Liver (tissue), 9 donors: ENCODE data around the gene DHCR24. TPM values are rescaled to one million over a fixed set of nuclear protein-coding genes. Genes with fewer than 3 reads are reported as not detected.

Source experiments
- DNase-seq: peaks from one replicate; pipeline ENCODE4 v3.0.0-alpha.2; 2017; ENCODE audit warnings: low spot score
- H3K27ac ChIP-seq, 2 donors: one replicate each; pipeline ENCODE4 v1.7.0; 2013; ENCODE audit warnings: inconsistent platforms in 2 of 2, low read length in 2 of 2, control low read depth in 1 of 2, low read depth in 1 of 2, mild to moderate bottlenecking in 1 of 2
- H3K27me3 ChIP-seq, 4 donors: one replicate each; pipeline versions ENCODE4 v1.6.1 to v1.7.0; 2013; ENCODE audit warnings: low read length in 3 of 4, inconsistent platforms in 1 of 4, mild to moderate bottlenecking in 1 of 4, moderate library complexity in 1 of 4; ENCODE audit not compliant: control insufficient read depth in 4 of 4, insufficient read depth in 4 of 4
- H3K36me3 ChIP-seq, 4 donors: one replicate each; pipeline versions ENCODE4 v1.6.1 to v1.7.0; 2013; ENCODE audit warnings: low read length in 3 of 4, mild to moderate bottlenecking in 3 of 4, low read depth in 1 of 4, moderate library complexity in 1 of 4; ENCODE audit not compliant: control insufficient read depth in 4 of 4, insufficient read depth in 3 of 4
- H3K4me1 ChIP-seq, 4 donors: one replicate each; pipeline versions ENCODE4 v1.6.1 to v1.7.0; 2013; ENCODE audit warnings: low read length in 3 of 4, mild to moderate bottlenecking in 3 of 4, moderate library complexity in 1 of 4; ENCODE audit not compliant: control insufficient read depth in 4 of 4, insufficient read depth in 4 of 4
- H3K4me3 ChIP-seq, 3 donors: one replicate each; pipeline versions ENCODE4 v1.6.1 to v1.7.0; 2013; ENCODE audit warnings: low read length in 3 of 3, control low read depth in 1 of 3, low read depth in 1 of 3, mild to moderate bottlenecking in 1 of 3
- H3K9ac ChIP-seq, 2 donors: one replicate each; pipeline ENCODE4 v1.7.0; 2013; ENCODE audit warnings: low read length in 2 of 2, mild to moderate bottlenecking in 2 of 2, moderate library complexity in 2 of 2, control low read depth in 1 of 2, low read depth in 1 of 2
- H3K9me3 ChIP-seq, 4 donors: one replicate each; pipeline versions ENCODE4 v1.6.1 to v1.7.0; 2013; ENCODE audit warnings: low read length in 3 of 4; ENCODE audit not compliant: control insufficient read depth in 4 of 4
- CTCF ChIP-seq: fragments of 150-350 bp; IDR thresholded peaks from 2 replicates; pipeline ENCODE4 v1.5.1; 2017; ENCODE audit warnings: improper control_type of control experiment, low read depth, low read length; ENCODE audit not compliant: missing input control
- EGR1 ChIP-seq, 2 donors: IDR thresholded peaks; 2 replicates each; pipeline ENCODE4 v1.6.1; 2016 to 2018; ENCODE audit warnings: antibody characterized with exemption in 2 of 2, low read depth in 2 of 2
- FOXA1 ChIP-seq: IDR thresholded peaks from 2 replicates; pipeline ENCODE4 v1.6.1; 2016; ENCODE audit warnings: antibody characterized with exemption
- FOXA2 ChIP-seq: IDR thresholded peaks from 2 replicates; pipeline ENCODE4 v1.6.1; 2016; ENCODE audit warnings: antibody characterized with exemption
- GABPA ChIP-seq, 2 donors: IDR thresholded peaks in 1 of 2; conservative IDR thresholded peaks in 1 of 2; 2 replicates each; pipeline ENCODE4 v1.6.1; 2016; ENCODE audit warnings: antibody characterized with exemption in 2 of 2, mild to moderate bottlenecking in 1 of 2, moderate library complexity in 1 of 2
- HNF4A ChIP-seq, 2 donors: conservative IDR thresholded peaks; 2 replicates each; pipeline ENCODE4 v1.6.1; 2016; ENCODE audit warnings: antibody characterized with exemption in 2 of 2, mild to moderate bottlenecking in 2 of 2
- HNF4G ChIP-seq: IDR thresholded peaks from 2 replicates; pipeline ENCODE4 v1.6.1; 2016; ENCODE audit warnings: antibody characterized with exemption
- NR2F2 ChIP-seq: IDR thresholded peaks from 2 replicates; pipeline ENCODE4 v1.6.1; 2016; ENCODE audit warnings: antibody characterized with exemption
- RAD21 ChIP-seq, 2 donors: IDR thresholded peaks; 2 replicates each; pipeline ENCODE4 v1.6.1; 2016; ENCODE audit warnings: antibody characterized with exemption in 2 of 2, mild to moderate bottlenecking in 2 of 2
- REST ChIP-seq: IDR thresholded peaks from 2 replicates; pipeline ENCODE4 v1.6.1; 2016; ENCODE audit warnings: antibody characterized with exemption, mild to moderate bottlenecking
- TAF1 ChIP-seq: conservative IDR thresholded peaks from 2 replicates; pipeline ENCODE4 v1.6.1; 2016; ENCODE audit warnings: antibody characterized with exemption, mild to moderate bottlenecking
- YY1 ChIP-seq: IDR thresholded peaks from 2 replicates; pipeline ENCODE4 v1.6.1; 2016; ENCODE audit warnings: antibody characterized with exemption, mild to moderate bottlenecking
- ZBTB33 ChIP-seq: IDR thresholded peaks from 2 replicates; pipeline ENCODE4 v1.6.1; 2016; ENCODE audit warnings: antibody characterized with exemption
- WGBS: extraction: QIAGEN DNeasy Blood & Tissue Kit; methylation state at CpG from one replicate; pipeline ENCODE4 v1.1.7; 2013; 5-methylcytosine and 5-hydroxymethylcytosine counted together
- polyA plus RNA-seq, 2 donors: library from polyadenylated mRNA; stranded (reverse) in 1 of 2; unstranded in 1 of 2; fragments of 200-250 nt in 1 of 2; fragments of >200 nt in 1 of 2; fragmentation: Nextera tagmentation in 1 of 2; extraction: Ambion mirVana in 1 of 2; gene quantifications; one replicate each; pipeline versions ENCODE4 v1.2.1 to v1.2.3, GENCODE V29; 2013 to 2015
- total RNA-seq, 2 donors: library from RNA; depleted of rRNA; stranded (reverse); fragments of >200 nt; gene quantifications; one replicate each; pipeline ENCODE4 v1.2.3, GENCODE V29; 2014
- TF ChIP-seq, protein P1 (sequence below): IDR thresholded peaks from 2 replicates; pipeline ENCODE4 v1.6.1; 2016; ENCODE audit warnings: antibody characterized with exemption
- TF ChIP-seq, protein P2 (sequence below): IDR thresholded peaks from 2 replicates; pipeline ENCODE4 v1.6.1; 2016; ENCODE audit warnings: antibody characterized with exemption
- donor health status: healthy.
- donor health status: healthy.
- donor health status: healthy.
- donor health status: healthy.
- donor health status: healthy.

DHCR24 gene
- total and polyA plus RNA-seq, 4 donors, result 271 to 815 (median 600) TPM

DNA sequence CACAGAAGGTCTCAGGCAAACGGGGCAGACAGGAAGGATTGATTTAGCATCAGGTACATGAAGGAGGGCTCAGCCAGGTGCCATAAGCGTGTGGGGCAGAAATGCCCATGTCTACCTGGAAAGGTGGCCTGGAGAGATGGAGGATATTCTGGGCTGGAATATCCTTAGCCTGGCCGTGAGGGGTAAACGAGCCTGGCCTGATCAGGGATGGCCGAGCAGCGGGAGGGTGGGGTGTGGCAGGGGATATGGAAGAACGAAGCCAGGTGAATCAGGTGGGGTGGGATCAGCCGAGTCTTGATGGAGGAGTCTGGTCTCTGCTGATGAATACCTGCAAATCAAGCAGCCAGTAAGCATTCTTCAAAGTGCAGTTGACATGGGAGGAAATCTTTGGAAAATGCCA lies 50.4 kb downstream of the DHCR24 start:
- no peak overlapping the region for H3K9ac ChIP-seq
- H3K4me3 ChIP-seq, result no peak overlapping the region
- H3K27ac ChIP-seq, result no peak overlapping the region
- peaks cover 0 to 4% (median 0%) of the 10 kb centered on the region in 4 donors for H3K4me1 ChIP-seq
- no peaks in the 10 kb centered on the region for H3K27me3 ChIP-seq
- 87% methylated on average over 8 of the region's 8 CpGs for WGBS
- no peaks in the 10 kb centered on the region for H3K9me3 ChIP-seq
- DNase-seq, result no peak
- no peak for TF ChIP-seq RAD21 (IDR thresholded peaks at IDR 0.05)
- no peaks in the 10 kb centered on the region for H3K36me3 ChIP-seq

- H3K27me3 ChIP-seq, result no peaks in the 10 kb centered on the region
- WGBS, result 60% methylated on average over 5 of the region's 5 CpGs
- H3K4me3 ChIP-seq, result no peak overlapping the region
- DNase-seq, result no peak
- no peaks in the 10 kb centered on the region for H3K36me3 ChIP-seq
- no peaks in the 10 kb centered on the region for H3K9me3 ChIP-seq
- H3K4me1 ChIP-seq, result peaks cover 0 to 2% (median 0%) of the 10 kb centered on the region in 4 donors
- no peak overlapping the region for H3K27ac ChIP-seq
- H3K9ac ChIP-seq, result no peak overlapping the region
- TF ChIP-seq HNF4G (no peak), FOXA1 (no peak), YY1 (no peak), RAD21 (IDR thresholded peaks at IDR 0.05) (no peak), HNF4A (conservative IDR thresholded peaks at IDR 0.05) (no peak), REST (no peak), TAF1 (no peak)
- TF ChIP-seq, protein P1, sequence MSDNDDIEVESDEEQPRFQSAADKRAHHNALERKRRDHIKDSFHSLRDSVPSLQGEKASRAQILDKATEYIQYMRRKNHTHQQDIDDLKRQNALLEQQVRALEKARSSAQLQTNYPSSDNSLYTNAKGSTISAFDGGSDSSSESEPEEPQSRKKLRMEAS, result no peak
Measured at GRCh38 chr1:54835970-54836369, 51.0 kb downstream of the DHCR24 start.

GRCh38 chr1:54835131-54835898 lies 51.7 kb downstream of the DHCR24 start:
- Histone ChIP-seq H3K4me1 (no peaks in the 10 kb centered on the region), H3K27me3 (no peaks in the 10 kb centered on the region), H3K27ac (no peak overlapping the region), H3K9ac (no peak overlapping the region), H3K4me3 (no peak overlapping the region), H3K9me3 (no peaks in the 10 kb centered on the region), H3K36me3 (no peaks in the 10 kb centered on the region)
- no peak for DNase-seq
- WGBS, result 81% methylated on average over 6 of the region's 6 CpGs
- TF ChIP-seq EGR1 (IDR thresholded peaks at IDR 0.05; ENCODE audit: low read depth in 2 of 2) (no peak), HNF4G (no peak), TAF1 (no peak), GABPA (IDR thresholded peaks at IDR 0.05 in 1 of 2, conservative IDR thresholded peaks at IDR 0.05 in 1 of 2) (no peak), ZBTB33 (no peak), FOXA1 (no peak), HNF4A (conservative IDR thresholded peaks at IDR 0.05) (no peak), NR2F2 (no peak), CTCF (no peak), YY1 (no peak), FOXA2 (no peak)
- TF ChIP-seq, protein P2, sequence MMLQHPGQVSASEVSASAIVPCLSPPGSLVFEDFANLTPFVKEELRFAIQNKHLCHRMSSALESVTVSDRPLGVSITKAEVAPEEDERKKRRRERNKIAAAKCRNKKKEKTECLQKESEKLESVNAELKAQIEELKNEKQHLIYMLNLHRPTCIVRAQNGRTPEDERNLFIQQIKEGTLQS, result no peak
- TF ChIP-seq, protein P1, result no peak
